ENCODE measurements around the gene TSTD1.

- TF ChIP-seq EZH2 (IDR thresholded peaks at IDR 0.05; ENCODE audit: low read depth, unreplicated experiment) (no peak), STAT1 (IDR thresholded peaks at IDR 0.05; ENCODE audit: unreplicated experiment) (no peak), POLR2AphosphoS5 (IDR thresholded peaks at IDR 0.05; ENCODE audit: low read depth) (no peak), ZNF114 (CRISPR knock-in tag; IDR thresholded peaks at IDR 0.05) (no peak), NANOG (IDR thresholded peaks at IDR 0.05; ENCODE audit: borderline replicate concordance) (no peak), REST (IDR thresholded peaks at IDR 0.05; ENCODE audit: unreplicated experiment) (no peak)
- TF ChIP-seq, protein P1, sequence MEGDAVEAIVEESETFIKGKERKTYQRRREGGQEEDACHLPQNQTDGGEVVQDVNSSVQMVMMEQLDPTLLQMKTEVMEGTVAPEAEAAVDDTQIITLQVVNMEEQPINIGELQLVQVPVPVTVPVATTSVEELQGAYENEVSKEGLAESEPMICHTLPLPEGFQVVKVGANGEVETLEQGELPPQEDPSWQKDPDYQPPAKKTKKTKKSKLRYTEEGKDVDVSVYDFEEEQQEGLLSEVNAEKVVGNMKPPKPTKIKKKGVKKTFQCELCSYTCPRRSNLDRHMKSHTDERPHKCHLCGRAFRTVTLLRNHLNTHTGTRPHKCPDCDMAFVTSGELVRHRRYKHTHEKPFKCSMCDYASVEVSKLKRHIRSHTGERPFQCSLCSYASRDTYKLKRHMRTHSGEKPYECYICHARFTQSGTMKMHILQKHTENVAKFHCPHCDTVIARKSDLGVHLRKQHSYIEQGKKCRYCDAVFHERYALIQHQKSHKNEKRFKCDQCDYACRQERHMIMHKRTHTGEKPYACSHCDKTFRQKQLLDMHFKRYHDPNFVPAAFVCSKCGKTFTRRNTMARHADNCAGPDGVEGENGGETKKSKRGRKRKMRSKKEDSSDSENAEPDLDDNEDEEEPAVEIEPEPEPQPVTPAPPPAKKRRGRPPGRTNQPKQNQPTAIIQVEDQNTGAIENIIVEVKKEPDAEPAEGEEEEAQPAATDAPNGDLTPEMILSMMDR (conservative IDR thresholded peaks at IDR 0.05; ENCODE audit: low read depth in 2 of 2), result peak; percentile 16 to 33; a peak in 2 of 4 replicates
Observed at GRCh38 chr1:161054805-161055204, 16.0 kb upstream of the TSTD1 start.
